GM23248 (cell line): ENCODE measurements around the gene ANKRD27. TPM values are rescaled to one million over a fixed set of nuclear protein-coding genes. Genes with fewer than 3 reads are reported as not detected.
"Not testable (repeated sequence)": the region's sequence is repeated elsewhere in the genome, so short reads cannot be mapped to it uniquely, and the experiment has no call there.

Experiments used
- DNase-seq: peaks from one replicate; pipeline ENCODE4 v3.0.0-alpha.2; 2015
- H2AFZ ChIP-seq: fragments of 200-600 bp; sonication (generic); 2 replicates; pipeline ENCODE4 v1.6.1; 2016; ENCODE audit warnings: antibody characterized with exemption
- H3F3A ChIP-seq: fragments of 200-600 bp; sonication (generic); 2 replicates; pipeline ENCODE4 v1.6.1; 2016; ENCODE audit warnings: mild to moderate bottlenecking, antibody characterized with exemption, mixed run types; ENCODE audit not compliant: insufficient read depth
- H3K27ac ChIP-seq: fragments of 200-600 bp; sonication (generic); 2 replicates; pipeline ENCODE4 v1.5.1; 2016; ENCODE audit warnings: mild to moderate bottlenecking
- H3K27me3 ChIP-seq: fragments of 200-600 bp; sonication (generic); replicated peaks from 2 replicates; pipeline ENCODE4 v1.6.1; 2016; ENCODE audit warnings: mild to moderate bottlenecking; ENCODE audit not compliant: insufficient read depth
- H3K36me3 ChIP-seq: fragments of 200-600 bp; sonication (generic); 2 replicates; pipeline ENCODE4 v1.6.1; 2016; ENCODE audit warnings: low read depth, mild to moderate bottlenecking
- H3K4me1 ChIP-seq: fragments of 200-600 bp; sonication (generic); 2 replicates; pipeline ENCODE4 v1.6.1; 2016; ENCODE audit warnings: mild to moderate bottlenecking; ENCODE audit not compliant: insufficient read depth
- H3K4me2 ChIP-seq: fragments of 200-600 bp; sonication (generic); one replicate; pipeline ENCODE4 v1.6.1; 2016; ENCODE audit warnings: mild to moderate bottlenecking; ENCODE audit not compliant: unreplicated experiment
- H3K4me3 ChIP-seq: fragments of 200-600 bp; sonication (generic); 2 replicates; pipeline ENCODE4 v1.5.1; 2016; ENCODE audit warnings: mild to moderate bottlenecking
- H3K79me2 ChIP-seq: fragments of 200-600 bp; sonication (generic); 2 replicates; pipeline ENCODE4 v1.6.1; 2016; ENCODE audit warnings: mild to moderate bottlenecking; ENCODE audit not compliant: insufficient read depth
- H3K9ac ChIP-seq: fragments of 200-600 bp; sonication (generic); 2 replicates; pipeline ENCODE4 v1.6.1; 2016; ENCODE audit warnings: mild to moderate bottlenecking
- H3K9me2 ChIP-seq: fragments of 200-600 bp; sonication (generic); 2 replicates; pipeline ENCODE4 v1.6.1; 2016; ENCODE audit warnings: mixed run types, mild to moderate bottlenecking, moderate library complexity; ENCODE audit not compliant: insufficient read depth
- H3K9me3 ChIP-seq: fragments of 200-600 bp; sonication (generic); one replicate; pipeline ENCODE4 v1.6.1; 2017; ENCODE audit warnings: low read depth
- H4K20me1 ChIP-seq: fragments of 200-600 bp; sonication (generic); 2 replicates; pipeline ENCODE4 v1.6.0; 2016; ENCODE audit not compliant: insufficient read depth
- EZH2 ChIP-seq: fragments of 200-600 bp; sonication (generic); IDR thresholded peaks from 2 replicates; pipeline ENCODE4 v1.6.1; 2018; ENCODE audit warnings: antibody characterized with exemption, mild to moderate bottlenecking; ENCODE audit not compliant: insufficient read depth, poor library complexity, severe bottlenecking
- EZH2phosphoT487 ChIP-seq: fragments of 200-600 bp; sonication (generic); IDR thresholded peaks from 2 replicates; pipeline ENCODE4 v1.6.1; 2018; ENCODE audit warnings: antibody characterized with exemption, moderate library complexity, mild to moderate bottlenecking, low read depth; ENCODE audit not compliant: insufficient read depth
- WGBS, 2 experiments: methylation state at CpG; one replicate each; pipeline ENCODE4 v1.1.6; 2015 to 2017; ENCODE audit warnings: low lambda C conversion rate in 2 of 2, low coverage in 1 of 2; ENCODE audit errors: missing lambda C conversion rate in 2 of 2; 5-methylcytosine and 5-hydroxymethylcytosine counted together
- in situ Hi-C: fragments of 300-500 bp; cut with MboI; formaldehyde crosslinking; loops from 2 replicates; pipeline ENCODE4 v1.15.0; 2020
- polyA plus RNA-seq: library from polyadenylated mRNA; unstranded; fragments of >200 nt; fragmentation: Nextera tagmentation; extraction: Ambion mirVana; gene quantifications from 2 replicates; pipeline ENCODE4 v1.2.1, GENCODE V29; 2016
- total RNA-seq: library from RNA; depleted of rRNA; stranded (reverse); fragments of >200 nt; shearing (Covaris generic); gene quantifications from 2 replicates; pipeline ENCODE4 v1.2.3, GENCODE V29; 2014

Gene ANKRD27
- total and polyA plus RNA-seq, 2 experiments from 2014 or later, result 17.9 to 27.5 TPM

- no peaks in the 10 kb centered on the region for H3K9me3 ChIP-seq
- H3K79me2 ChIP-seq, result no peaks in the 10 kb centered on the region; the same call in 1 of the 2 replicates
- in situ Hi-C loops, result no loop called here
- H3K9ac ChIP-seq, result no peak overlapping the region
- TF ChIP-seq EZH2 (no peak), EZH2phosphoT487 (no peak)
- no peaks in the 10 kb centered on the region for H3K27me3 ChIP-seq
- no peak overlapping the region for H2AFZ ChIP-seq
- H3K4me1 ChIP-seq, result no peaks in the 10 kb centered on the region
- no peaks in the 10 kb centered on the region for H4K20me1 ChIP-seq
- no peak for DNase-seq
- 82 to 88% methylated on average over 2 of the region's 2 CpGs for WGBS, 2 experiments
- peaks cover 48% of the 10 kb centered on the region for H3K36me3 ChIP-seq
- H3K27ac ChIP-seq, result no peak overlapping the region
- H3F3A ChIP-seq, result peaks cover 7% of the 10 kb centered on the region; the same call in 1 of the 2 replicates
- H3K9me2 ChIP-seq, result no peaks in the 10 kb centered on the region
- no peak overlapping the region for H3K4me2 ChIP-seq
- H3K4me3 ChIP-seq, result no peak overlapping the region
Observed at GRCh38 chr19:32594021-32594420, 81.0 kb downstream of the ANKRD27 start.

- H4K20me1 ChIP-seq, DNase-seq, H3K9me3 ChIP-seq, H3K27me3 ChIP-seq, H3K9me2 ChIP-seq, H3K9ac ChIP-seq, in situ Hi-C loops, H3K4me2 ChIP-seq, H2AFZ ChIP-seq, H3K4me1 ChIP-seq, H3K4me3 ChIP-seq, H3K27ac ChIP-seq: not testable (repeated sequence)
- Histone ChIP-seq H3K36me3 (peaks cover 25% of the 10 kb centered on the region), H3K79me2 (peaks cover 36% of the 10 kb centered on the region), H3F3A (0 out of 2 replicates have a peak, but pooled peaks cover 15% of the 10 kb centered on the region)
- 84 to 86% methylated on average over 6 to 8 of the region's 8 CpGs for WGBS, 2 experiments
Observed at GRCh38 chr19:32587747-32588504, 87.1 kb downstream of the ANKRD27 start.

- 0 out of 2 replicates have a peak, but pooled peaks cover 4% of the 10 kb centered on the region for H3K27me3 ChIP-seq
- peak; percentile 67 for DNase-seq
- peaks cover 48% of the 10 kb centered on the region for H3K79me2 ChIP-seq
- H2AFZ ChIP-seq, result peak overlapping the region; percentile 94
- no peaks in the 10 kb centered on the region for H3K9me2 ChIP-seq
- in situ Hi-C loops, result no loop called here
- no peaks in the 10 kb centered on the region for H4K20me1 ChIP-seq
- H3F3A ChIP-seq, result 0 out of 2 replicates have a peak, but pooled peaks cover 11% of the 10 kb centered on the region
- TF ChIP-seq EZH2 (no peak), EZH2phosphoT487 (no peak)
- no peaks in the 10 kb centered on the region for H3K9me3 ChIP-seq
- peaks cover 17% of the 10 kb centered on the region; the same call in 1 of the 2 replicates for H3K36me3 ChIP-seq
- 7 to 8% methylated on average over 27 of the region's 27 CpGs for WGBS, 2 experiments
- peak overlapping the region; percentile 58 for H3K27ac ChIP-seq
- peak overlapping the region; percentile 96 for H3K4me2 ChIP-seq
- H3K4me1 ChIP-seq, result no peaks in the 10 kb centered on the region
- H3K9ac ChIP-seq, result peak overlapping the region; percentile 90
- peak overlapping the region; percentile 80 for H3K4me3 ChIP-seq
Observed at GRCh38 chr19:32581705-32582179, 93.2 kb downstream of the ANKRD27 start.

- DNase-seq, result peak; percentile 97
- H3F3A ChIP-seq, result 0 out of 2 replicates have a peak, but pooled peaks cover 6% of the 10 kb centered on the region
- peak within 1 kb of the TSS; percentile 90 for H3K9ac ChIP-seq
- peak within 1 kb of the TSS; percentile 80 for H3K4me3 ChIP-seq
- H2AFZ ChIP-seq, result peak within 1 kb of the TSS; percentile 94
- no peaks in the 10 kb centered on the region for H3K9me2 ChIP-seq
- TF ChIP-seq EZH2phosphoT487 (no peak), EZH2 (no peak)
- H3K4me2 ChIP-seq, result peak within 1 kb of the TSS; percentile 97
- WGBS, 2 experiments, result 1% methylated on average over 37 to 51 of the region's 81 CpGs
- H4K20me1 ChIP-seq, result no peaks in the 10 kb centered on the region
- no peaks in the 10 kb centered on the region for H3K4me1 ChIP-seq
- H3K27me3 ChIP-seq, result 0 out of 2 replicates have a peak, but pooled peaks cover 4% of the 10 kb centered on the region
- H3K27ac ChIP-seq, result peak within 1 kb of the TSS; percentile 58
- H3K79me2 ChIP-seq, result peaks cover 46% of the 10 kb centered on the region
- H3K36me3 ChIP-seq, result peaks cover 17% of the 10 kb centered on the region; the same call in 1 of the 2 replicates
- no peaks in the 10 kb centered on the region for H3K9me3 ChIP-seq
- in situ Hi-C loops, result no loop called here
Observed at GRCh38 chr19:32580901-32581704, 93.9 kb downstream of the ANKRD27 start, which contains the start of gene PDCD5. TSS of gene PDCD5 (plus strand) at chr19:32581190. CDS start at chr19:32581262, 72 bp downstream.
